Ishikawa (cell line): ENCODE results near the gene CEP135.

Source experiments
- CEBPB ChIP-seq: IDR thresholded peaks from 2 replicates; pipeline ENCODE4 v1.6.1; 2012
- EGR1 ChIP-seq: IDR thresholded peaks from 2 replicates; pipeline ENCODE4 v1.6.1; 2012
- EP300 ChIP-seq: IDR thresholded peaks from 2 replicates; pipeline ENCODE4 v1.6.1; 2012; ENCODE audit warnings: borderline replicate concordance
- MAX ChIP-seq: IDR thresholded peaks from 2 replicates; pipeline ENCODE4 v1.6.1; 2012
- NFIC ChIP-seq: IDR thresholded peaks from 2 replicates; pipeline ENCODE4 v1.6.1; 2012
- RAD21 ChIP-seq: IDR thresholded peaks from 2 replicates; pipeline ENCODE4 v1.6.1; 2012; ENCODE audit warnings: low read depth
- TAF1 ChIP-seq: IDR thresholded peaks from 2 replicates; pipeline ENCODE4 v1.6.1; 2012; ENCODE audit warnings: low read depth, mild to moderate bottlenecking
- TEAD4 ChIP-seq: IDR thresholded peaks from 2 replicates; pipeline ENCODE4 v1.6.1; 2012
- YY1 ChIP-seq: IDR thresholded peaks from 2 replicates; pipeline ENCODE4 v1.6.1; 2012; ENCODE audit warnings: low read depth
- TF ChIP-seq, protein P1 (sequence below): IDR thresholded peaks from 2 replicates; pipeline ENCODE4 v1.6.1; 2012

DNA sequence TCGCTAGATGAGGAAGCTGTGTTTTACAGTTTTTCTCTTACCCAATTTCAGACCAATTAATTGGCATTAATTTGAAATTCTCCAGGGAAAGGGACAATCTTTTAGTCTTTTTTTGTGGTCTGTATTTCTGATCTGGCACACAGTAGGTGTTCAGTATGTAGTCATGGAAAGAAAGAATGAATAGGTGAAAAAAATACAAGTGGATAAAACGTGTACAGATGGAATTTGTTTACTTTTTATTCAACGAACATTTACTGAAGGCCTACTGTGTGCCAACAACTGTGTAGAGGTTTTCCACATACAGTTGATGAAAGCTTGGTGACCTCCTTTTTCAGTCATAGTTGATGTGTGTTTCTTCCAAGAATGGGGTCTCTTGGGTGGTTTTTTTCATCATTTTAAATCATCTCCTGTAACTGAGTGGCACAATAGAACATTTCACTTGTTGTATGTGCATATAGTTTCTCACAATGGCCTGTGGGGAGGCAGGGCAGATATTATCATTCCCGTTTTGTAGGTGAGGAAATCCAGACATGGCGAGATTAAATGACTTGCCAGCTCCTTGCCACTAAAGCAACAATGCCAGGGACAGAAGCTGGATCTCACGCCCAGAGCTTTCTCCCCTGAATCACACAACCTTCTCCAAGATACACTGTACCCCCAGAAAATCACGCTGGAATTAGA lies 102.4 kb downstream of the CEP135 start:
- TF ChIP-seq RAD21 (no peak), EGR1 (no peak), NFIC (no peak), MAX (no peak), EP300 (no peak), TEAD4 (no peak), CEBPB (no peak), TAF1 (no peak), YY1 (no peak)
- TF ChIP-seq, protein P1, sequence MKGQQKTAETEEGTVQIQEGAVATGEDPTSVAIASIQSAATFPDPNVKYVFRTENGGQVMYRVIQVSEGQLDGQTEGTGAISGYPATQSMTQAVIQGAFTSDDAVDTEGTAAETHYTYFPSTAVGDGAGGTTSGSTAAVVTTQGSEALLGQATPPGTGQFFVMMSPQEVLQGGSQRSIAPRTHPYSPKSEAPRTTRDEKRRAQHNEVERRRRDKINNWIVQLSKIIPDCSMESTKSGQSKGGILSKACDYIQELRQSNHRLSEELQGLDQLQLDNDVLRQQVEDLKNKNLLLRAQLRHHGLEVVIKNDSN = no peak
